ENCODE data around the gene DMRTB1.

The DMRTB1 gene

GRCh38 chr1:53440633-53441032 lies 18.6 kb upstream of the DMRTB1 start:
- CTCF ChIA-PET, result interaction anchor here (0.6 to 2.2 kb wide), 2 partner anchors 9 to 1362 kb away, joined by 3 to 13 read pairs; no protein-coding TSS in a partner anchor
- Histone ChIP-seq H3K27ac (ENCODE audit: extremely low read depth, low read depth, low read length) (no peak overlapping the region), H3K9me3 (ENCODE audit: control insufficient read depth, insufficient read depth, low read depth, low read length) (no peaks in the 10 kb centered on the region), H3K36me3 (ENCODE audit: control insufficient read depth in 2 of 2, insufficient read depth in 1 of 2, low read length in 2 of 2) (no peaks in the 10 kb centered on the region), H3K4me1 (ENCODE audit: control insufficient read depth, insufficient read depth, low read length) (no peaks in the 10 kb centered on the region), H3K4me3 (ENCODE audit: low read depth, low read length) (no peak overlapping the region)
- POLR2A ChIA-PET, result no interaction called here
- TF ChIP-seq PRDM2 (tag by site-specific recombination; IDR thresholded peaks at IDR 0.05; ENCODE audit: borderline replicate concordance) (no peak), ZBTB17 (tag by site-specific recombination; IDR thresholded peaks at IDR 0.05) (0 out of 2 replicates have a peak, but pooled peaks have one; percentile 43), ZNF112 (tag by site-specific recombination; IDR thresholded peaks at IDR 0.05) (no peak), ZNF146 (tag by site-specific recombination; IDR thresholded peaks at IDR 0.05) (no peak), ZNF624 (tag by site-specific recombination; IDR thresholded peaks at IDR 0.05) (no peak), ZNF416 (tag by site-specific recombination; IDR thresholded peaks at IDR 0.05) (no peak), ZBTB8A (tag by site-specific recombination; IDR thresholded peaks at IDR 0.05) (no peak), ZFP3 (tag by site-specific recombination; IDR thresholded peaks at IDR 0.05; ENCODE audit: low read depth) (peak; percentile 71), ZNF639 (tag by site-specific recombination; IDR thresholded peaks at IDR 0.05) (no peak), ZNF449 (tag by site-specific recombination; IDR thresholded peaks at IDR 0.05) (no peak), ZNF202 (tag by site-specific recombination; IDR thresholded peaks at IDR 0.05; ENCODE audit: borderline replicate concordance) (no peak), GFI1B (tag by site-specific recombination; IDR thresholded peaks at IDR 0.05) (no peak), ZNF596 (tag by site-specific recombination; IDR thresholded peaks at IDR 0.05) (no peak), ZIC2 (tag by site-specific recombination; IDR thresholded peaks at IDR 0.05) (no peak)
- TF ChIP-seq, protein P1, sequence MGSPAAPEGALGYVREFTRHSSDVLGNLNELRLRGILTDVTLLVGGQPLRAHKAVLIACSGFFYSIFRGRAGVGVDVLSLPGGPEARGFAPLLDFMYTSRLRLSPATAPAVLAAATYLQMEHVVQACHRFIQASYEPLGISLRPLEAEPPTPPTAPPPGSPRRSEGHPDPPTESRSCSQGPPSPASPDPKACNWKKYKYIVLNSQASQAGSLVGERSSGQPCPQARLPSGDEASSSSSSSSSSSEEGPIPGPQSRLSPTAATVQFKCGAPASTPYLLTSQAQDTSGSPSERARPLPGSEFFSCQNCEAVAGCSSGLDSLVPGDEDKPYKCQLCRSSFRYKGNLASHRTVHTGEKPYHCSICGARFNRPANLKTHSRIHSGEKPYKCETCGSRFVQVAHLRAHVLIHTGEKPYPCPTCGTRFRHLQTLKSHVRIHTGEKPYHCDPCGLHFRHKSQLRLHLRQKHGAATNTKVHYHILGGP (tag by site-specific recombination; IDR thresholded peaks at IDR 0.05), result no peak

GRCh38 chr1:53442299-53442698 lies 16.9 kb upstream of the DMRTB1 start:
- H3K27ac ChIP-seq (ENCODE audit: extremely low read depth, low read depth, low read length), result no peak overlapping the region
- CTCF ChIA-PET, result interaction anchor here (0.5 to 2.2 kb wide), 2 partner anchors 8 to 290 kb away, joined by 3 to 13 read pairs; no protein-coding TSS in a partner anchor
- H3K9me3 ChIP-seq (ENCODE audit: control insufficient read depth, insufficient read depth, low read depth, low read length), result no peaks in the 10 kb centered on the region
- POLR2A ChIA-PET, result interaction anchor here (0.6 to 0.7 kb wide), 2 partner anchors 29 to 677 kb away, joined by 3 to 4 read pairs; no protein-coding TSS in a partner anchor
- no peaks in the 10 kb centered on the region for H3K4me1 ChIP-seq (ENCODE audit: control insufficient read depth, insufficient read depth, low read length)
- no peaks in the 10 kb centered on the region for H3K36me3 ChIP-seq (ENCODE audit: control insufficient read depth in 2 of 2, insufficient read depth in 1 of 2, low read length in 2 of 2)
- H3K4me3 ChIP-seq (ENCODE audit: low read depth, low read length), result no peak overlapping the region
- TF ChIP-seq ZNF558 (tag by site-specific recombination; IDR thresholded peaks at IDR 0.05), result no peak
- no peak for TF ChIP-seq ZNF521 (tag by site-specific recombination; IDR thresholded peaks at IDR 0.05)
- no peak for TF ChIP-seq ZNF624 (tag by site-specific recombination; IDR thresholded peaks at IDR 0.05)
- 0 out of 2 replicates have a peak, but pooled peaks have one; percentile 19 for TF ChIP-seq PRDM1 (tag by site-specific recombination; IDR thresholded peaks at IDR 0.05)
- no peak for TF ChIP-seq ZNF184 (tag by site-specific recombination; IDR thresholded peaks at IDR 0.05)
- no peak for TF ChIP-seq ZNF777 (tag by site-specific recombination; IDR thresholded peaks at IDR 0.05; ENCODE audit: borderline replicate concordance)
- TF ChIP-seq YY1 (tag by site-specific recombination; IDR thresholded peaks at IDR 0.05), result no peak
- 0 out of 2 replicates have a peak, but pooled peaks have one; percentile 15 for TF ChIP-seq SP7 (tag by site-specific recombination; IDR thresholded peaks at IDR 0.05)
- TF ChIP-seq ZNF544 (tag by site-specific recombination; IDR thresholded peaks at IDR 0.05), result no peak
- no peak for TF ChIP-seq ZBTB1 (tag by site-specific recombination; IDR thresholded peaks at IDR 0.05)
- TF ChIP-seq SCRT1 (tag by site-specific recombination; IDR thresholded peaks at IDR 0.05; ENCODE audit: borderline replicate concordance), result no peak
